MCF 10A (cell line): ENCODE data around the gene CELF4. TPM values are rescaled to one million over a fixed set of nuclear protein-coding genes. Genes with fewer than 3 reads are reported as not detected.

ENCODE experiments used
- BruUV-seq: library from RNA; stranded (reverse); fragments of 400-500 nt; replicated peaks from 2 replicates; lab custom pipeline; 2021; lab: Mats Ljungman, UMichigan
- CTCF ChIA-PET: fragments of 300-600 bp; sonication (Branson Sonifier 250); formaldehyde crosslinking; extraction: SDS; loops from one replicate; lab custom pipeline; 2021; ENCODE audit warnings: antibody characterized with exemption, inconsistent platforms; lab: Yijun Ruan, JAX
- POLR2A ChIA-PET: fragments of 300-600, 350-650 bp; sonication (Branson Sonifier 250); formaldehyde crosslinking; extraction: SDS; loops from one replicate; lab custom pipeline; 2020; ENCODE audit warnings: antibody characterized with exemption, inconsistent platforms; lab: Yijun Ruan, JAX
- DNase-seq: peaks from one replicate; pipeline ENCODE4 v3.0.0-alpha.2; 2018; ENCODE audit not compliant: unreplicated experiment
- H3K27ac Mint-ChIP-seq: one replicate; pipeline ENCODE4 v1.8.0; 2022; ENCODE audit warnings: mild to moderate bottlenecking, low read depth, mixed read lengths; ENCODE audit not compliant: unreplicated experiment
- H3K27me3 Mint-ChIP-seq: one replicate; pipeline ENCODE4 v1.8.0; 2022; ENCODE audit warnings: mixed read lengths; ENCODE audit not compliant: insufficient read depth, unreplicated experiment
- H3K36me3 Mint-ChIP-seq: one replicate; pipeline ENCODE4 v1.8.0; 2022; ENCODE audit warnings: mild to moderate bottlenecking, moderate library complexity, mixed read lengths; ENCODE audit not compliant: insufficient read depth, unreplicated experiment
- H3K4me1 Mint-ChIP-seq: one replicate; pipeline ENCODE4 v1.8.0; 2022; ENCODE audit warnings: mixed read lengths; ENCODE audit not compliant: insufficient read depth, unreplicated experiment
- H3K4me3 Mint-ChIP-seq: one replicate; pipeline ENCODE4 v1.8.0; 2022; ENCODE audit warnings: mild to moderate bottlenecking, moderate library complexity, mixed read lengths; ENCODE audit not compliant: unreplicated experiment
- H3K9me3 Mint-ChIP-seq: one replicate; pipeline ENCODE4 v1.8.0; 2022; ENCODE audit warnings: mixed read lengths; ENCODE audit not compliant: unreplicated experiment
- intact Hi-C: fragments of 100-400 bp; cut with micrococcal nuclease; formaldehyde crosslinking; loops from 2 replicates; pipeline ENCODE4 v1.14.1; 2022
- total RNA-seq: library from RNA; stranded (reverse); gene quantifications from 2 replicates; pipeline ENCODE4 v1.2.3, GENCODE V29; 2022
- TF ChIP-seq, protein P1 (sequence below): fragments of 200-600 bp; IDR thresholded peaks from one replicate; pipeline ENCODE4 v1.8.0; 2022; ENCODE audit warnings: antibody characterized with exemption, mild to moderate bottlenecking; ENCODE audit not compliant: unreplicated experiment

The CELF4 gene
- total RNA-seq, 1 experiment from 2014 or later, result not detected

DNA sequence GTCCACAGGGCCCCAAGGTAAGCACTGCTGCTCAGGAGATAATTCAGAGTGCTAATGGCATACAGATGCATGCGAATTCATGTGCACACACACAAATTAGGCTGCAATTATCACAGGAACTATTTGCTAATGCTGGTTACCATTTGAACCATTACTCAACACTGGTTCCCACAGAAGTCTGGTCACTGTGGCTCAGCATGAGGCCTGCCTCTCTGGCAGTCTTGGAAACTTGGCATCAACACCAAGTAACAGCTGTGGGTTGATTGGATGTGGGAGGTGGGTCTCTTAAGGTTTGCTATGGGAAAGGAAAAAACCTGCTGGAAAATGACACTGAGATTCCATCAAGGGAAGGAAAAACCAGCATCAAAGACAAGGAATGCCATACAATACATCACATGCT lies 105.0 kb downstream of the CELF4 start:
- H3K27ac Mint-ChIP-seq, result no peak overlapping the region
- POLR2A ChIA-PET, result no interaction called here
- BruUV-seq, result no TSS peak
- peaks cover 3% of the 10 kb centered on the region for H3K9me3 Mint-ChIP-seq
- no peaks in the 10 kb centered on the region for H3K36me3 Mint-ChIP-seq
- H3K4me3 Mint-ChIP-seq, result no peak overlapping the region
- DNase-seq, result no peak
- intact Hi-C loops, result no loop called here
- CTCF ChIA-PET, result interaction anchor here (0.6 kb wide), 1 partner anchor 322 kb away, joined by 3 read pairs; no protein-coding TSS in a partner anchor
- H3K4me1 Mint-ChIP-seq, result no peaks in the 10 kb centered on the region
- peaks cover 17% of the 10 kb centered on the region for H3K27me3 Mint-ChIP-seq
- TF ChIP-seq, protein P1, sequence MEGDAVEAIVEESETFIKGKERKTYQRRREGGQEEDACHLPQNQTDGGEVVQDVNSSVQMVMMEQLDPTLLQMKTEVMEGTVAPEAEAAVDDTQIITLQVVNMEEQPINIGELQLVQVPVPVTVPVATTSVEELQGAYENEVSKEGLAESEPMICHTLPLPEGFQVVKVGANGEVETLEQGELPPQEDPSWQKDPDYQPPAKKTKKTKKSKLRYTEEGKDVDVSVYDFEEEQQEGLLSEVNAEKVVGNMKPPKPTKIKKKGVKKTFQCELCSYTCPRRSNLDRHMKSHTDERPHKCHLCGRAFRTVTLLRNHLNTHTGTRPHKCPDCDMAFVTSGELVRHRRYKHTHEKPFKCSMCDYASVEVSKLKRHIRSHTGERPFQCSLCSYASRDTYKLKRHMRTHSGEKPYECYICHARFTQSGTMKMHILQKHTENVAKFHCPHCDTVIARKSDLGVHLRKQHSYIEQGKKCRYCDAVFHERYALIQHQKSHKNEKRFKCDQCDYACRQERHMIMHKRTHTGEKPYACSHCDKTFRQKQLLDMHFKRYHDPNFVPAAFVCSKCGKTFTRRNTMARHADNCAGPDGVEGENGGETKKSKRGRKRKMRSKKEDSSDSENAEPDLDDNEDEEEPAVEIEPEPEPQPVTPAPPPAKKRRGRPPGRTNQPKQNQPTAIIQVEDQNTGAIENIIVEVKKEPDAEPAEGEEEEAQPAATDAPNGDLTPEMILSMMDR, result no peak

DNA sequence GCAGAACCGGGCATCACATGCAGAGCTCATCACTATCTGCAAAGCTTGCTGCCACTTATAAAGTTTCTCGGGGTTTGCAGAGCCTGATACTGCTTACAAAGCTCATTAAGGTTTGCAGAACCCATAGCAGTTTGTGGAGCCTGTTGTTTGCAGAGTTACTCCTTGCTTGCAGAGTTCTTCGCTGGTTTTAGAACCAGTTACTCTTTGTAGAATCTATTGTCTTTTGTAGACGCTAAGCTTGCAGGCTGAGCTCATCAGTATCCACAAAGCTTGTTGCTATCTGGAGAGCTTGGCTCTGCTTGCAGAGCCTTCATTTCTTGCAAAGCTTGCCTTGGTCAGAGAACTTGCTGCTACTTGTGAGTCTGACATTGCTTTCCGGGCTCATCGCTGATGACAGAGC lies 106.9 kb downstream of the CELF4 start:
- Mint-ChIP-seq H3K4me1 (no peaks in the 10 kb centered on the region), H3K27me3 (peaks cover 17% of the 10 kb centered on the region), H3K36me3 (no peaks in the 10 kb centered on the region), H3K4me3 (no peak overlapping the region), H3K27ac (no peak overlapping the region), H3K9me3 (no peaks in the 10 kb centered on the region)
- intact Hi-C loops, result no loop called here
- no TSS peak for BruUV-seq
- no peak for DNase-seq
- ChIA-PET POLR2A (no interaction called here), CTCF (interaction anchor here (0.8 to 2.1 kb wide), 6 partner anchors 14 to 80 kb away, joined by 3 to 7 read pairs (median 4); no protein-coding TSS in a partner anchor)
- TF ChIP-seq, protein P1, result no peak

DNA sequence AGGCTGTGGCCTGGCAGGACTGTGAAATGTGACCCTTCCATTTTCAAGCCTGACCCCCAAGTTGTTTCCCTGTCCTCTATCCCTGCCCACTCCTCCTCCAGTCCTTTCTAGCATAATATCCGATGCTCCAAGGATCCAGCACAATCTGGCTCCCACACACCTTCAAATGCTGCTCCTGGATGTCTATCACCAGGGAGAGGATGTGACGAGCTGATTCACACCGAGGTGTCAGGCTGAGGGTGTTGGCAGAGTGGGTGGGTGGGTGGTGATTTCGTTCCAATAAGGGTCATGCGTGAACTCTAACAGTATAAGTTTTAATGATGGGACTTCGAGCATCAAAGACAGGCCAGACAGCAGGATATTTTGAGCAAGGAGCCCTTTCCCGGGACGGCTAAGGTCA lies 107.8 kb downstream of the CELF4 start:
- Mint-ChIP-seq H3K4me3 (no peak overlapping the region), H3K36me3 (no peaks in the 10 kb centered on the region), H3K9me3 (no peaks in the 10 kb centered on the region), H3K27ac (no peak overlapping the region), H3K27me3 (peaks cover 17% of the 10 kb centered on the region), H3K4me1 (peaks cover 5% of the 10 kb centered on the region)
- BruUV-seq, result no TSS peak
- DNase-seq, result no peak
- ChIA-PET POLR2A (no interaction called here), CTCF (interaction anchor here (0.9 to 2.1 kb wide), 3 partner anchors 14 to 81 kb away, joined by 3 to 5 read pairs (median 4); no protein-coding TSS in a partner anchor)
- TF ChIP-seq, protein P1, result no peak
- intact Hi-C loops, result no loop called here

GRCh38 chr18:37457341-37457740 lies 108.3 kb downstream of the CELF4 start:
- peaks cover 7% of the 10 kb centered on the region for H3K4me1 Mint-ChIP-seq
- POLR2A ChIA-PET, result no interaction called here
- intact Hi-C loops, result no loop called here
- no peak overlapping the region for H3K27ac Mint-ChIP-seq
- no peak for DNase-seq
- H3K9me3 Mint-ChIP-seq, result no peaks in the 10 kb centered on the region
- no peak overlapping the region for H3K4me3 Mint-ChIP-seq
- no TSS peak for BruUV-seq
- TF ChIP-seq, protein P1, result no peak
- peaks cover 17% of the 10 kb centered on the region for H3K27me3 Mint-ChIP-seq
- CTCF ChIA-PET, result no interaction called here
- no peaks in the 10 kb centered on the region for H3K36me3 Mint-ChIP-seq
